Measurements from ENCODE around the gene ST8SIA1.

GRCh38 chr12:22256605-22257004 is 77.9 kb downstream of the ST8SIA1 start:
- TF ChIP-seq CTCF (IDR thresholded peaks at IDR 0.05) (no peak), EP300 (IDR thresholded peaks at IDR 0.05) (no peak), POLR2AphosphoS5 (IDR thresholded peaks at IDR 0.05) (no peak)

Measured in esophagus muscularis mucosa (tissue), 4 donors.